ENCODE measurements around the gene LCN1. TPM values are rescaled to one million over a fixed set of nuclear protein-coding genes. Genes with fewer than 3 reads are reported as not detected.
A peak's percentile ranks its signal among the peaks of the same experiment; 100 is the strongest.

The LCN1 gene
- total RNA-seq, 1 experiment from 2014 or later = not detected

DNA sequence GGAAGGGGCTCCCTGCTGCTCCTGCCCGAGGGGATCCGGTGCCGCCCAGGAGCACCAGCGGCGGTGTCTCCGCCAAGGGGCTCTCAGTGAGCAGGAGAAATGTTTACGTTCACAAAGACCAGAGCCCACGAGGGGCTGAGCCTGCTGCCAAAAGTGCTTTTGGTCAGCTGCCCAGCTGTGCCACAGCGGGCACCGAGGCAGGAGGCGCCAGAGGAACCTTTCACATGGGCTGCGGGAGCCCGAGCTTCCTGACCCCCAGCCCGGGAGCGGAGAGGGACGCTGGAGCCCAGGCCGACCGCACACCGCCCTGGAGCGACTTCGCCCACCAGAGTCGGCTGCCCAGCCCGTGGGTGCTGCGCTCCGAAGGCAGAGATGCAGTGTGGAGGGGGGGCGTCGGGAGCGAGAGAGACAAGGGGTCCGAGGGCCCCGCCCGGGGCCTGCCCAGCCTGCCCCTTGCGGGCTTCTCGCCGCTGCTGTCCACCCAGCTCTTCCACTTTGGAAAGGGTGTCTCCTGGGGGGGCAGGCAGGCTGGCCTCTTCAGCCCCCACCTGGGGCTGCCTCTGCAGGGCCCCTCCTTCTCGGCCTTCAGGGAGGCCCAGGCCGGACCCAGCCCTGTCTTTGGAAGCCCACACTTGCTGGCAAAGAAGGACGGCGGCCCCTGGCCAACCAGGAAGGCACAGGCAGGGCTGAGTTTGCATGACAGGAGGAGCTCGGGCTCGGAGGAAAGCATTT, 33.8 kb upstream of the LCN1 start:
- H3K27me3 Mint-ChIP-seq (ENCODE audit: insufficient read depth, unreplicated experiment) = no peaks in the 10 kb centered on the region
- POLR2A ChIA-PET = no interaction called here
- H3K36me3 Mint-ChIP-seq (ENCODE audit: insufficient read depth, unreplicated experiment) = peaks cover 40% of the 10 kb centered on the region
- TF ChIP-seq, protein P1, sequence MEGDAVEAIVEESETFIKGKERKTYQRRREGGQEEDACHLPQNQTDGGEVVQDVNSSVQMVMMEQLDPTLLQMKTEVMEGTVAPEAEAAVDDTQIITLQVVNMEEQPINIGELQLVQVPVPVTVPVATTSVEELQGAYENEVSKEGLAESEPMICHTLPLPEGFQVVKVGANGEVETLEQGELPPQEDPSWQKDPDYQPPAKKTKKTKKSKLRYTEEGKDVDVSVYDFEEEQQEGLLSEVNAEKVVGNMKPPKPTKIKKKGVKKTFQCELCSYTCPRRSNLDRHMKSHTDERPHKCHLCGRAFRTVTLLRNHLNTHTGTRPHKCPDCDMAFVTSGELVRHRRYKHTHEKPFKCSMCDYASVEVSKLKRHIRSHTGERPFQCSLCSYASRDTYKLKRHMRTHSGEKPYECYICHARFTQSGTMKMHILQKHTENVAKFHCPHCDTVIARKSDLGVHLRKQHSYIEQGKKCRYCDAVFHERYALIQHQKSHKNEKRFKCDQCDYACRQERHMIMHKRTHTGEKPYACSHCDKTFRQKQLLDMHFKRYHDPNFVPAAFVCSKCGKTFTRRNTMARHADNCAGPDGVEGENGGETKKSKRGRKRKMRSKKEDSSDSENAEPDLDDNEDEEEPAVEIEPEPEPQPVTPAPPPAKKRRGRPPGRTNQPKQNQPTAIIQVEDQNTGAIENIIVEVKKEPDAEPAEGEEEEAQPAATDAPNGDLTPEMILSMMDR (IDR thresholded peaks at IDR 0.05; ENCODE audit: unreplicated experiment) = no peak
- BruUV-seq (replicated peaks) = no TSS peak
- H3K27ac Mint-ChIP-seq (ENCODE audit: low read depth, unreplicated experiment) = no peak overlapping the region
- intact Hi-C loops (cut with micrococcal nuclease) = no loop called here
- H3K9me3 Mint-ChIP-seq (ENCODE audit: unreplicated experiment) = no peaks in the 10 kb centered on the region
- no peak for DNase-seq (ENCODE audit: unreplicated experiment)
- CTCF ChIA-PET = interaction anchor here (0.9 kb wide), 1 partner anchor 116 kb away, joined by 3 read pairs; no protein-coding TSS in a partner anchor
- H3K4me3 Mint-ChIP-seq (ENCODE audit: unreplicated experiment) = no peak overlapping the region
- H3K4me1 Mint-ChIP-seq (ENCODE audit: insufficient read depth, unreplicated experiment) = no peaks in the 10 kb centered on the region

DNA sequence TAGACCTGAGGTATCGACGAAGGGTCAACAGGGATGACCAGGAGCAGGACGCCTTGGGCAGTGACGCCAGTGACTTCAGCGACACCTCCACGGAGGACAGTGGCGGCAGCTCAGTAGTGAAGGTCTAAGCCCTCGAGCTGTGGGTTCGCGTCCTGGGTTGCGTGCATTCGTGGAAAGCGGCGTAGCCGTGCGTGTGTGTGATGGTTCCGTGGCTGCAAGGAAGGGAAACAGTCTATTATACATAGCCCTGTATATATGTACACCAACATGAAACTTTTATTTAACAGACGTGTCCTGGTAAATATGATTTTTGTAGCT, 33.3 kb upstream of the LCN1 start:
- H3K4me3 Mint-ChIP-seq (ENCODE audit: unreplicated experiment) = no peak overlapping the region
- POLR2A ChIA-PET = interaction anchor here (0.9 kb wide), 1 partner anchor 8 kb away, joined by 5 read pairs; no protein-coding TSS in a partner anchor
- no peak overlapping the region for H3K27ac Mint-ChIP-seq (ENCODE audit: low read depth, unreplicated experiment)
- H3K36me3 Mint-ChIP-seq (ENCODE audit: insufficient read depth, unreplicated experiment) = peaks cover 40% of the 10 kb centered on the region
- TF ChIP-seq, protein P1 (IDR thresholded peaks at IDR 0.05; ENCODE audit: unreplicated experiment) = no peak
- no TSS peak for BruUV-seq (replicated peaks)
- no peaks in the 10 kb centered on the region for H3K9me3 Mint-ChIP-seq (ENCODE audit: unreplicated experiment)
- no peaks in the 10 kb centered on the region for H3K4me1 Mint-ChIP-seq (ENCODE audit: insufficient read depth, unreplicated experiment)
- CTCF ChIA-PET = interaction anchor here (0.7 to 1.6 kb wide), 2 partner anchors 12 to 17 kb away, joined by 3 to 6 read pairs; no protein-coding TSS in a partner anchor
- no peak for DNase-seq (ENCODE audit: unreplicated experiment)
- H3K27me3 Mint-ChIP-seq (ENCODE audit: insufficient read depth, unreplicated experiment) = no peaks in the 10 kb centered on the region
- intact Hi-C loops (cut with micrococcal nuclease) = no loop called here

DNA sequence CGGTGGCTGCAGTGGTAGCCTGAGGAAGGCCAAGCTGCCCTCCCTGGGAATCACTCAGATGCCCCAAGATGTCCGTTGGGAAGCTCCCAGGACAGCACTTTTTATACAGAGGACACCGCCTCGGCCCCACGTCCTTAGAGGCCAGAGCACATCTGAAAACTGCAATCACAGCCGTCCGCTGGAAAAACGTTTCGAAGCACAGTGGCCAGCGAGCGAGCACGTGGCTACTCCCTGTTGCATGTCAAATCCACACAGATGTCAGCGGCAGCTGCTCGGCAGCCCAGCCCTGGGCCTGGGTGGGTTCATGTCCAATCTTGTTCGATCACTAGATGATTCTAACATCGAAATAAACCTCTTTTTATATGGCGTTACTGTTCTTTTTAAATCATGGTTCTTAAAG, 32.7 kb upstream of the LCN1 start:
- TF ChIP-seq, protein P1 (IDR thresholded peaks at IDR 0.05; ENCODE audit: unreplicated experiment) = no peak
- Mint-ChIP-seq H3K36me3 (ENCODE audit: insufficient read depth, unreplicated experiment) (peaks cover 40% of the 10 kb centered on the region), H3K9me3 (ENCODE audit: unreplicated experiment) (no peaks in the 10 kb centered on the region), H3K4me1 (ENCODE audit: insufficient read depth, unreplicated experiment) (no peaks in the 10 kb centered on the region), H3K4me3 (ENCODE audit: unreplicated experiment) (no peak overlapping the region), H3K27me3 (ENCODE audit: insufficient read depth, unreplicated experiment) (no peaks in the 10 kb centered on the region), H3K27ac (ENCODE audit: low read depth, unreplicated experiment) (no peak overlapping the region)
- POLR2A ChIA-PET = interaction anchor here (0.9 kb wide), 1 partner anchor 8 kb away, joined by 5 read pairs; no protein-coding TSS in a partner anchor
- DNase-seq (ENCODE audit: unreplicated experiment) = no peak
- intact Hi-C loops (cut with micrococcal nuclease) = no loop called here
- TSS peak; percentile 18 for BruUV-seq (replicated peaks)
- CTCF ChIA-PET = interaction anchor here (0.7 to 1.6 kb wide), 2 partner anchors 12 to 16 kb away, joined by 3 to 6 read pairs; no protein-coding TSS in a partner anchor

DNA sequence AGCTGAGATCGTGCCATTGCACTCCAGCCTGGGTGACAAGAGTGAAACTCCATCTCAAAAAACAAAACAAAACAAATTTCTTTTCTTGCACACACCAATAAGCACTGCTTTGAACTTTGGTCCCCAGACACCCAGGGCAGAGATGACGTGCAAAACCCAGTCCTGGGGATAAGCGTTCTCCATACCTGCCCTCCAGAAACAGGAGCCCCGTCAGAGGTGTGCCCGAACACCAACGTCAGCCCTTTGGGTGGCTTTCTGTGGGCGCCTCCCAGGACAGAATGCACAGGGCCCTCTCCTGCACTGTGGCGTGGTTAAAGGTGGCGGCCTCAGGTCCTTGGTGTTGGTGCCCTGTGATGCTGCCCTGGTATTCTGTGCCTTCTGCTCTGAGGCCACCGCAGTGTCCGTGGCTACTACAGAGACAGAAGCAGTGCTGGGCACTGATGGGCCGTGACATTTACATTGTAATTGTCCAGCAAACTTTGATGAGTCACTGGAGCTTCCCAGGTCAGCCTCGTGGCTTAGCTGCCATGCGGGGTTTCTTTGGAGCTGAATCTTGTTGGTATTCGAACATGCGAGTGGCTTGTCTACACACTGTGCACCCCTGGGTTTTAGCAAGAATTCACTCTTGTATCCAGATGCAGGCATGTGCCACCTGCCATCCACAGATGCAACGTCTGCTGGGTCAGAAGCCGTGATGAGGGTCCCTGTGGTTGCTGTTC, 31.9 kb upstream of the LCN1 start:
- intact Hi-C loops (cut with micrococcal nuclease) = no loop called here
- TF ChIP-seq, protein P1 (IDR thresholded peaks at IDR 0.05; ENCODE audit: unreplicated experiment) = no peak
- no peaks in the 10 kb centered on the region for H3K4me1 Mint-ChIP-seq (ENCODE audit: insufficient read depth, unreplicated experiment)
- no peak for DNase-seq (ENCODE audit: unreplicated experiment)
- H3K27ac Mint-ChIP-seq (ENCODE audit: low read depth, unreplicated experiment) = no peak overlapping the region
- H3K27me3 Mint-ChIP-seq (ENCODE audit: insufficient read depth, unreplicated experiment) = no peaks in the 10 kb centered on the region
- no peaks in the 10 kb centered on the region for H3K9me3 Mint-ChIP-seq (ENCODE audit: unreplicated experiment)
- ChIA-PET POLR2A (interaction anchor here (0.6 kb wide), 1 partner anchor 9 kb away, joined by 5 read pairs; no protein-coding TSS in a partner anchor), CTCF (interaction anchor here (0.6 to 1.6 kb wide), 2 partner anchors 15 to 62 kb away, joined by 3 to 6 read pairs; no protein-coding TSS in a partner anchor)
- H3K4me3 Mint-ChIP-seq (ENCODE audit: unreplicated experiment) = no peak overlapping the region
- no TSS peak for BruUV-seq (replicated peaks)
- H3K36me3 Mint-ChIP-seq (ENCODE audit: insufficient read depth, unreplicated experiment) = peaks cover 33% of the 10 kb centered on the region

All from MCF 10A (cell line).